ENCODE results near the gene MAP3K3.

GRCh38 chr17:63694229-63694949, 72.2 kb downstream of the MAP3K3 start:
- TF ChIP-seq, protein P1, sequence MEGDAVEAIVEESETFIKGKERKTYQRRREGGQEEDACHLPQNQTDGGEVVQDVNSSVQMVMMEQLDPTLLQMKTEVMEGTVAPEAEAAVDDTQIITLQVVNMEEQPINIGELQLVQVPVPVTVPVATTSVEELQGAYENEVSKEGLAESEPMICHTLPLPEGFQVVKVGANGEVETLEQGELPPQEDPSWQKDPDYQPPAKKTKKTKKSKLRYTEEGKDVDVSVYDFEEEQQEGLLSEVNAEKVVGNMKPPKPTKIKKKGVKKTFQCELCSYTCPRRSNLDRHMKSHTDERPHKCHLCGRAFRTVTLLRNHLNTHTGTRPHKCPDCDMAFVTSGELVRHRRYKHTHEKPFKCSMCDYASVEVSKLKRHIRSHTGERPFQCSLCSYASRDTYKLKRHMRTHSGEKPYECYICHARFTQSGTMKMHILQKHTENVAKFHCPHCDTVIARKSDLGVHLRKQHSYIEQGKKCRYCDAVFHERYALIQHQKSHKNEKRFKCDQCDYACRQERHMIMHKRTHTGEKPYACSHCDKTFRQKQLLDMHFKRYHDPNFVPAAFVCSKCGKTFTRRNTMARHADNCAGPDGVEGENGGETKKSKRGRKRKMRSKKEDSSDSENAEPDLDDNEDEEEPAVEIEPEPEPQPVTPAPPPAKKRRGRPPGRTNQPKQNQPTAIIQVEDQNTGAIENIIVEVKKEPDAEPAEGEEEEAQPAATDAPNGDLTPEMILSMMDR (IDR thresholded peaks at IDR 0.05; ENCODE audit: extremely low read depth in 1 of 2, insufficient read depth in 1 of 2, low read depth in 1 of 2, low read length in 2 of 2): no peak
- TF ChIP-seq POLR2AphosphoS5 (IDR thresholded peaks at IDR 0.05; ENCODE audit: insufficient read depth, low read depth, low read length): no peak
- TF ChIP-seq FOS (IDR thresholded peaks at IDR 0.05; ENCODE audit: borderline replicate concordance, insufficient read depth, low read length): no peak
- no peak for TF ChIP-seq MAX (IDR thresholded peaks at IDR 0.05; ENCODE audit: insufficient read depth, insufficient read length)
- TF ChIP-seq EZH2 (IDR thresholded peaks at IDR 0.05; ENCODE audit: borderline replicate concordance, low read depth, low read length, severe bottlenecking): no peak
